CD4-positive, alpha-beta T cell (primary cell): ENCODE results near the gene PLD4. TPM values are rescaled to one million over a fixed set of nuclear protein-coding genes. Genes with fewer than 3 reads are reported as not detected.

Experiments used
- ATAC-seq: fragments of 200-7000 bp; cut with Tn5 transposase; one replicate; pipeline ENCODE4 v1.10.0; 2022; ENCODE audit warnings: mild to moderate bottlenecking; ENCODE audit not compliant: poor library complexity
- CTCF ChIA-PET: fragments of 350-600 bp; sonication (Branson Sonifier 250); formaldehyde crosslinking; loops from one replicate; lab custom pipeline; 2021; ENCODE audit warnings: antibody characterized with exemption, inconsistent platforms; lab: Charles Lee
- POLR2A ChIA-PET: fragments of 350-600 bp; sonication (Branson Sonifier 250); formaldehyde crosslinking; loops from one replicate; lab custom pipeline; 2021; ENCODE audit warnings: antibody characterized with exemption, inconsistent platforms; lab: Charles Lee
- DNase-seq, 14 experiments: peaks; one replicate each; pipeline ENCODE4 v3.0.0-alpha.2; 2013 to 2020; ENCODE audit warnings: mixed read lengths in 2 of 14
- H3K27ac ChIP-seq, 2 donors: one replicate each; pipeline versions ENCODE4 v1.5.1 to v1.7.0; 2013; ENCODE audit warnings: low read length in 2 of 2, low read depth in 1 of 2, mild to moderate bottlenecking in 1 of 2
- H3K27me3 ChIP-seq, 2 experiments: 1 replicate in 1 of 2; 2 replicates in 1 of 2; pipeline versions ENCODE4 v1.6.1 to v1.7.0; 2013; ENCODE audit warnings: low read length in 2 of 2, control low read depth in 1 of 2, mild to moderate bottlenecking in 1 of 2, moderate library complexity in 1 of 2; ENCODE audit not compliant: insufficient read depth in 2 of 2, control insufficient read depth in 1 of 2
- H3K36me3 ChIP-seq: one replicate; pipeline ENCODE4 v1.6.1; 2013; ENCODE audit warnings: low read length, control low read depth; ENCODE audit not compliant: insufficient read depth
- H3K4me1 ChIP-seq: one replicate; pipeline ENCODE4 v1.6.1; 2013; ENCODE audit warnings: low read length, control low read depth; ENCODE audit not compliant: insufficient read depth
- H3K4me3 ChIP-seq: one replicate; pipeline ENCODE4 v1.5.1; 2013; ENCODE audit warnings: mild to moderate bottlenecking, low read length, moderate library complexity
- H3K9me3 ChIP-seq, 2 experiments: 1 replicate in 1 of 2; 2 replicates in 1 of 2; pipeline versions ENCODE4 v1.6.1 to v1.7.0; 2013; ENCODE audit warnings: low read length in 2 of 2, mild to moderate bottlenecking in 2 of 2, control low read depth in 1 of 2, moderate library complexity in 1 of 2; ENCODE audit not compliant: control insufficient read depth in 1 of 2, insufficient read depth in 1 of 2
- H3K27ac Mint-ChIP-seq: one replicate; pipeline ENCODE4 v1.8.0; 2020; ENCODE audit warnings: mixed read lengths
- H3K27me3 Mint-ChIP-seq: one replicate; pipeline ENCODE4 v1.8.0; 2021; ENCODE audit warnings: mixed read lengths
- H3K36me3 Mint-ChIP-seq: one replicate; pipeline ENCODE4 v1.8.0; 2021; ENCODE audit warnings: low read depth, mixed read lengths
- H3K4me1 Mint-ChIP-seq: one replicate; pipeline ENCODE4 v1.8.0; 2021; ENCODE audit warnings: low read depth, mixed read lengths
- H3K4me3 Mint-ChIP-seq: one replicate; pipeline ENCODE4 v1.8.0; 2020; ENCODE audit warnings: mild to moderate bottlenecking, mixed read lengths
- H3K9me3 Mint-ChIP-seq: one replicate; pipeline ENCODE4 v1.8.0; 2020; ENCODE audit warnings: mixed read lengths
- CTCF ChIP-seq: fragments of 200-600 bp; IDR thresholded peaks from one replicate; pipeline ENCODE4 v1.8.0; 2022; ENCODE audit warnings: antibody characterized with exemption, mild to moderate bottlenecking
- intact Hi-C, 2 experiments: fragments of 100-400 bp; cut with DNase I in 1 of 2; cut with micrococcal nuclease in 1 of 2; formaldehyde crosslinking; loops; one replicate each; pipeline versions ENCODE4 v1.15.1 to v1.9.0; 2023 to 2025; cut with DNase I, micrococcal nuclease
- total RNA-seq, 174 experiments: library from RNA in 2 of 174; stranded (reverse) in 2 of 174; gene quantifications; one replicate each; pipeline ENCODE4 v1.2.3 and lab custom pipeline; 2021 to 2026

PLD4 gene
- total RNA-seq, 2 experiments from 2014 or later = 1.6 to 2.1 TPM

- H3K36me3 ChIP-seq = no peaks in the 10 kb centered on the region
- Mint-ChIP-seq H3K4me1 (no peaks in the 10 kb centered on the region), H3K27ac (no peak overlapping the region), H3K4me3 (no peak overlapping the region), H3K27me3 (peaks cover 7% of the 10 kb centered on the region), H3K36me3 (no peaks in the 10 kb centered on the region), H3K9me3 (no peaks in the 10 kb centered on the region)
- intact Hi-C loops = no loop called here
- DNase-seq (peak in 1 of 14 experiments; percentile 4), ATAC-seq (no peak)
- ChIA-PET POLR2A (no interaction called here), CTCF (no interaction called here)
- H3K4me3 ChIP-seq = no peak overlapping the region
- no peak overlapping the region for H3K27ac ChIP-seq
- peaks cover 6% of the 10 kb centered on the region for H3K4me1 ChIP-seq
- H3K27me3 ChIP-seq = peaks cover 0 to 7% of the 10 kb centered on the region in 2 experiments
- TF ChIP-seq CTCF = no peak
- peaks cover 0 to 18% of the 10 kb centered on the region in 2 experiments for H3K9me3 ChIP-seq
Observed at GRCh38 chr14:104923640-104924420, 849 bp upstream of the PLD4 start.

- peak overlapping the region; percentile 19 for H3K4me3 ChIP-seq
- no peak overlapping the region for H3K4me3 Mint-ChIP-seq
- no peak overlapping the region for H3K27ac ChIP-seq
- ChIA-PET POLR2A (no interaction called here), CTCF (no interaction called here)
- H3K27me3 Mint-ChIP-seq = peaks cover 7% of the 10 kb centered on the region
- peaks cover 0 to 7% of the 10 kb centered on the region in 2 experiments for H3K27me3 ChIP-seq
- TF ChIP-seq CTCF = no peak
- H3K9me3 ChIP-seq = peaks cover 0 to 18% of the 10 kb centered on the region in 2 experiments
- peaks cover 6% of the 10 kb centered on the region for H3K4me1 ChIP-seq
- H3K36me3 Mint-ChIP-seq = no peaks in the 10 kb centered on the region
- no peaks in the 10 kb centered on the region for H3K4me1 Mint-ChIP-seq
- no peaks in the 10 kb centered on the region for H3K9me3 Mint-ChIP-seq
- no peak overlapping the region for H3K27ac Mint-ChIP-seq
- intact Hi-C loops = no loop called here
- no peak for ATAC-seq
- peak in 1 of 14 experiments; percentile 7 for DNase-seq
- no peaks in the 10 kb centered on the region for H3K36me3 ChIP-seq
Observed at GRCh38 chr14:104925214-104925854, 655 bp downstream of the PLD4 start.

- peaks cover 6% of the 10 kb centered on the region for H3K4me1 ChIP-seq
- DNase-seq (peak in 1 of 14 experiments; percentile 13), ATAC-seq (no peak)
- TF ChIP-seq CTCF = no peak
- H3K4me3 ChIP-seq = peak overlapping the region; percentile 10
- peaks cover 0 to 18% of the 10 kb centered on the region in 2 experiments for H3K9me3 ChIP-seq
- Mint-ChIP-seq H3K36me3 (no peaks in the 10 kb centered on the region), H3K9me3 (no peaks in the 10 kb centered on the region), H3K27me3 (peaks cover 6% of the 10 kb centered on the region), H3K4me1 (no peaks in the 10 kb centered on the region), H3K27ac (no peak overlapping the region), H3K4me3 (no peak overlapping the region)
- no peak overlapping the region for H3K27ac ChIP-seq
- no peaks in the 10 kb centered on the region for H3K36me3 ChIP-seq
- H3K27me3 ChIP-seq = peaks cover 0 to 7% of the 10 kb centered on the region in 2 experiments
- intact Hi-C loops = no loop called here
- ChIA-PET POLR2A (no interaction called here), CTCF (no interaction called here)
Observed at GRCh38 chr14:104925855-104926609, 1.4 kb downstream of the PLD4 start.
